Right lobe of liver (tissue), 6 donors: ENCODE measurements around the gene ASCL1. TPM values are rescaled to one million over a fixed set of nuclear protein-coding genes. Genes with fewer than 3 reads are reported as not detected.

Experiments
- ATAC-seq, 4 donors: fragments of 200-7000 bp; cut with Tn5 transposase; one replicate each; pipeline ENCODE4 v1.9.1; 2020; ENCODE audit warnings: mild to moderate bottlenecking in 4 of 4, moderate library complexity in 4 of 4
- DNase-seq, 3 donors: peaks; one replicate each; pipeline ENCODE4 v3.0.0-alpha.2; 2020
- H3K27ac ChIP-seq, 3 donors: fragments of 200-600 bp; one replicate each; pipeline ENCODE4 v1.8.0; 2022
- H3K27me3 ChIP-seq, 2 donors: fragments of 200-600 bp; one replicate each; pipeline ENCODE4 v1.8.0; 2022
- H3K36me3 ChIP-seq, 4 donors: fragments of 200-600 bp; sonication (generic) in 1 of 4; one replicate each; pipeline versions ENCODE4 v1.5.1 to v1.8.0; 2017 to 2022; ENCODE audit warnings: control low read depth in 1 of 4
- H3K4me1 ChIP-seq, 4 donors: fragments of 200-600 bp; sonication (generic) in 1 of 4; one replicate each; pipeline versions ENCODE4 v1.5.1 to v1.8.0; 2017 to 2022; ENCODE audit warnings: control low read depth in 1 of 4
- H3K4me3 ChIP-seq, 3 donors: fragments of 200-600 bp; one replicate each; pipeline ENCODE4 v1.8.0; 2022
- H3K9me3 ChIP-seq, 4 donors: fragments of 200-600 bp; sonication (generic) in 1 of 4; one replicate each; pipeline versions ENCODE4 v1.5.1 to v1.8.0; 2017 to 2022; ENCODE audit warnings: control low read depth in 1 of 4
- CTCF ChIP-seq, 4 donors: fragments of 200-600 bp in 3 of 4; fragments of 450-650 bp in 1 of 4; IDR thresholded peaks; one replicate each; pipeline versions ENCODE4 v1.5.1 to v1.8.0; 2016 to 2022; ENCODE audit warnings: antibody characterized with exemption in 4 of 4, mild to moderate bottlenecking in 2 of 4
- POLR2A ChIP-seq: fragments of 450-650 bp; IDR thresholded peaks from one replicate; pipeline ENCODE4 v1.6.1; 2017; ENCODE audit warnings: antibody characterized with exemption, mild to moderate bottlenecking
- WGBS: methylation state at CpG from one replicate; pipeline ENCODE4 v1.1.6; 2018; ENCODE audit warnings: low coverage, low lambda C conversion rate; ENCODE audit not compliant: insufficient coverage; ENCODE audit errors: missing lambda C conversion rate; 5-methylcytosine and 5-hydroxymethylcytosine counted together
- intact Hi-C, 2 donors: fragments of 100-400 bp; cut with DNase I; formaldehyde crosslinking; loops; one replicate each; pipeline versions ENCODE4 v1.11.2 to v1.14.1; 2022
- total RNA-seq, 6 experiments: library from RNA; depleted of rRNA in 2 of 6; stranded (reverse); fragments of >200 nt in 2 of 6; fragmentation: NEBNext Ultra II Directional in 3 of 6; extraction: Animal tissue kit (Norgen Biotek cat#: 25700) in 3 of 6; gene quantifications; one replicate each; pipeline versions ENCODE4 v1.1.0 to v1.2.4, GENCODE V29; 2016 to 2023
- donor health status: DM: no; HTN: yes; CAD: no.
- donor health status: DM: no; HTN: no; CAD: no.
- donor health status: DM: no; HTN: no; CAD: no.
- donor health status: DM: no; HTN: yes; CAD: no.
- donor health status: DM: no; HTN: yes; CAD: no.

Gene ASCL1
- total RNA-seq, 6 experiments from 2014 or later, result 0.18 to 1.6 (median 0.33) TPM

GRCh38 chr12:102970780-102971179 lies 13.3 kb downstream of the ASCL1 start:
- no peak for TF ChIP-seq POLR2A
- TF ChIP-seq CTCF (IDR thresholded peaks at IDR 0.05), result no peak
- H3K9me3 ChIP-seq, result no peaks in the 10 kb centered on the region
- intact Hi-C loops, result no loop called here
- H3K27ac ChIP-seq, result no peak overlapping the region
- no peak for DNase-seq
- no peak overlapping the region for H3K4me3 ChIP-seq
- ATAC-seq, result no peak
- H3K4me1 ChIP-seq, result peaks cover 0 to 5% (median 0%) of the 10 kb centered on the region in 4 donors
- no peaks in the 10 kb centered on the region for H3K36me3 ChIP-seq
- H3K27me3 ChIP-seq, result no peaks in the 10 kb centered on the region
- 27% methylated on average over 4 of the region's 4 CpGs for WGBS

GRCh38 chr12:102971227-102971626 lies 13.8 kb downstream of the ASCL1 start:
- Histone ChIP-seq H3K27me3 (no peaks in the 10 kb centered on the region), H3K27ac (no peak overlapping the region), H3K4me3 (no peak overlapping the region), H3K9me3 (no peaks in the 10 kb centered on the region), H3K36me3 (no peaks in the 10 kb centered on the region), H3K4me1 (peaks cover 0 to 5% (median 0%) of the 10 kb centered on the region in 4 donors)
- intact Hi-C loops, result no loop called here
- WGBS, result 41% methylated on average over 3 of the region's 3 CpGs
- ATAC-seq (peak; percentile 40 to 79 (median 48)), DNase-seq (no peak)
- TF ChIP-seq CTCF (IDR thresholded peaks at IDR 0.05) (no peak), POLR2A (no peak)

GRCh38 chr12:102973583-102973982 lies 16.1 kb downstream of the ASCL1 start:
- Histone ChIP-seq H3K4me1 (peaks cover 0 to 5% (median 0%) of the 10 kb centered on the region in 4 donors), H3K9me3 (no peaks in the 10 kb centered on the region), H3K27ac (no peak overlapping the region), H3K36me3 (no peaks in the 10 kb centered on the region), H3K4me3 (no peak overlapping the region), H3K27me3 (no peaks in the 10 kb centered on the region)
- DNase-seq (no peak), ATAC-seq (no peak)
- intact Hi-C loops, result no loop called here
- TF ChIP-seq CTCF (IDR thresholded peaks at IDR 0.05), result no peak

- Histone ChIP-seq H3K36me3 (no peaks in the 10 kb centered on the region), H3K27ac (no peak overlapping the region), H3K4me3 (no peak overlapping the region), H3K9me3 (no peaks in the 10 kb centered on the region), H3K4me1 (no peaks in the 10 kb centered on the region), H3K27me3 (no peaks in the 10 kb centered on the region)
- ATAC-seq (no peak), DNase-seq (no peak)
- intact Hi-C loops, result no loop called here
- WGBS, result 45% methylated on average over 5 of the region's 5 CpGs
- TF ChIP-seq CTCF (IDR thresholded peaks at IDR 0.05) (no peak), POLR2A (no peak)
Measured at GRCh38 chr12:102976609-102977280, 19.3 kb downstream of the ASCL1 start.
